OCI-LY1 (cell line): ENCODE results near the gene MORC3.

Experiments
- CTCF ChIP-seq: fragments of 200-600 bp; sonication (generic), shearing (Covaris generic); IDR thresholded peaks from 2 replicates; pipeline ENCODE4 v1.5.1; 2017; ENCODE audit warnings: mild to moderate bottlenecking, antibody characterized with exemption, low read length, moderate library complexity, mixed read lengths
- EZH2 ChIP-seq: fragments of 200-600 bp; sonication (generic), shearing (Covaris generic); IDR thresholded peaks from 2 replicates; pipeline ENCODE4 v1.8.0; 2017; ENCODE audit warnings: borderline replicate concordance, mixed run types, mild to moderate bottlenecking, antibody characterized with exemption, low read length, moderate library complexity, mixed read lengths

GRCh38 chr21:36347962-36348328 lies 27.9 kb downstream of the MORC3 start:
- TF ChIP-seq EZH2 = no peak
- no peak for TF ChIP-seq CTCF
